Measurements from ENCODE around the gene CHSY3.

GRCh38 chr5:129958581-129958980, 54.3 kb downstream of the CHSY3 start:
- no peak for TF ChIP-seq POLR2A (IDR thresholded peaks at IDR 0.05)
- TF ChIP-seq POLR2AphosphoS5 (IDR thresholded peaks at IDR 0.05), result no peak
- no peak for TF ChIP-seq CTCF (IDR thresholded peaks at IDR 0.05)
